ENCODE results near the gene DOC2B. TPM values are rescaled to one million over a fixed set of nuclear protein-coding genes. Genes with fewer than 3 reads are reported as not detected.
A peak's percentile ranks its signal among the peaks of the same experiment; 100 is the strongest.

Gene DOC2B
- total and polyA plus RNA-seq, 2 experiments from 2014 or later = 0.42 to 3.8 TPM

DNA sequence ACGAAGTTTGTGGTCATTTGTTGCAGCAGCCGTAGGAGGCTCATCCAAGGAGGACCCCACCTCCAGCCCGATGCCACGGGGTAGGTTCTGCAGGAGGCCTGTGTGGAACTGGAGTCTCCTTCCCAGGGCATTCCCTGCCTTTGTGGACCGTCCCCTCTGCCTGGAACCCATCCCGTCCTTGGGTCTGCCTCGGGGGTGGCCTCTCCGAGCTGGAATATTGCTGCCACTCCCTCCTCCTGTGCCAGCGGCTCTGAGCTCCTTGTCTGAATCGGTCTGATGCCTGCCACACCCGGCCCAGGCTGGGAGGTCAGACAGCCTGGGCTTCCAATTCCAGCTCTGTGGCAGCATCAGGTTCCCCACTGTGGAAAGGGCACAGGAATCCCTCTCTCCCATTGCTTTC lies 18.8 kb downstream of the DOC2B start (continued):
- TF ChIP-seq, protein P1, sequence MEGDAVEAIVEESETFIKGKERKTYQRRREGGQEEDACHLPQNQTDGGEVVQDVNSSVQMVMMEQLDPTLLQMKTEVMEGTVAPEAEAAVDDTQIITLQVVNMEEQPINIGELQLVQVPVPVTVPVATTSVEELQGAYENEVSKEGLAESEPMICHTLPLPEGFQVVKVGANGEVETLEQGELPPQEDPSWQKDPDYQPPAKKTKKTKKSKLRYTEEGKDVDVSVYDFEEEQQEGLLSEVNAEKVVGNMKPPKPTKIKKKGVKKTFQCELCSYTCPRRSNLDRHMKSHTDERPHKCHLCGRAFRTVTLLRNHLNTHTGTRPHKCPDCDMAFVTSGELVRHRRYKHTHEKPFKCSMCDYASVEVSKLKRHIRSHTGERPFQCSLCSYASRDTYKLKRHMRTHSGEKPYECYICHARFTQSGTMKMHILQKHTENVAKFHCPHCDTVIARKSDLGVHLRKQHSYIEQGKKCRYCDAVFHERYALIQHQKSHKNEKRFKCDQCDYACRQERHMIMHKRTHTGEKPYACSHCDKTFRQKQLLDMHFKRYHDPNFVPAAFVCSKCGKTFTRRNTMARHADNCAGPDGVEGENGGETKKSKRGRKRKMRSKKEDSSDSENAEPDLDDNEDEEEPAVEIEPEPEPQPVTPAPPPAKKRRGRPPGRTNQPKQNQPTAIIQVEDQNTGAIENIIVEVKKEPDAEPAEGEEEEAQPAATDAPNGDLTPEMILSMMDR (conservative IDR thresholded peaks at IDR 0.05; ENCODE audit: low read depth in 2 of 2) = no peak
- TF ChIP-seq, protein P2, sequence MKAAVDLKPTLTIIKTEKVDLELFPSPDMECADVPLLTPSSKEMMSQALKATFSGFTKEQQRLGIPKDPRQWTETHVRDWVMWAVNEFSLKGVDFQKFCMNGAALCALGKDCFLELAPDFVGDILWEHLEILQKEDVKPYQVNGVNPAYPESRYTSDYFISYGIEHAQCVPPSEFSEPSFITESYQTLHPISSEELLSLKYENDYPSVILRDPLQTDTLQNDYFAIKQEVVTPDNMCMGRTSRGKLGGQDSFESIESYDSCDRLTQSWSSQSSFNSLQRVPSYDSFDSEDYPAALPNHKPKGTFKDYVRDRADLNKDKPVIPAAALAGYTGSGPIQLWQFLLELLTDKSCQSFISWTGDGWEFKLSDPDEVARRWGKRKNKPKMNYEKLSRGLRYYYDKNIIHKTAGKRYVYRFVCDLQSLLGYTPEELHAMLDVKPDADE (IDR thresholded peaks at IDR 0.05) = no peak
- TF ChIP-seq JUNB (IDR thresholded peaks at IDR 0.05; ENCODE audit: unreplicated experiment) (no peak), EZH2 (IDR thresholded peaks at IDR 0.05; ENCODE audit: low read depth, unreplicated experiment) (no peak), POLR2AphosphoS5 (IDR thresholded peaks at IDR 0.05; ENCODE audit: low read depth) (no peak)

GRCh38 chr17:161481-161880 lies 20.0 kb downstream of the DOC2B start:
- Histone ChIP-seq H3K4me1 (ENCODE audit: insufficient read depth) (no peaks in the 10 kb centered on the region), H3K79me2 (replicated peaks; ENCODE audit: insufficient read depth) (no peaks in the 10 kb centered on the region), H3K4me2 (no peak overlapping the region), H3K9me2 (ENCODE audit: insufficient read depth) (no peaks in the 10 kb centered on the region), H2AFZ (no peak overlapping the region), H3K27me3 (ENCODE audit: insufficient read depth) (no peaks in the 10 kb centered on the region), H3K4me3 (no peak overlapping the region), H4K20me1 (replicated peaks; ENCODE audit: insufficient read depth) (no peaks in the 10 kb centered on the region), H3F3A (replicated peaks; ENCODE audit: low read depth) (no peaks in the 10 kb centered on the region), H3K36me3 (ENCODE audit: insufficient read depth) (no peaks in the 10 kb centered on the region), H3K27ac (ENCODE audit: low read depth) (no peak overlapping the region)
- ATAC-seq (no peak), DNase-seq (ENCODE audit: low spot score) (peak; percentile 25)
- no peaks in the 10 kb centered on the region; the same call in 2 of the 3 replicates for H3K36me3 Mint-ChIP-seq (ENCODE audit: low read depth)
- H3K4me1 Mint-ChIP-seq = no peaks in the 10 kb centered on the region; the same call in 2 of the 3 replicates
- H3K27me3 Mint-ChIP-seq (ENCODE audit: insufficient read depth, low read depth, poor library complexity) = peaks cover 3% of the 10 kb centered on the region
- H3K4me3 Mint-ChIP-seq = no peak overlapping the region
- H3K27ac Mint-ChIP-seq = no peak overlapping the region
- H3K9me3 Mint-ChIP-seq = no peaks in the 10 kb centered on the region
- TF ChIP-seq, protein P3, sequence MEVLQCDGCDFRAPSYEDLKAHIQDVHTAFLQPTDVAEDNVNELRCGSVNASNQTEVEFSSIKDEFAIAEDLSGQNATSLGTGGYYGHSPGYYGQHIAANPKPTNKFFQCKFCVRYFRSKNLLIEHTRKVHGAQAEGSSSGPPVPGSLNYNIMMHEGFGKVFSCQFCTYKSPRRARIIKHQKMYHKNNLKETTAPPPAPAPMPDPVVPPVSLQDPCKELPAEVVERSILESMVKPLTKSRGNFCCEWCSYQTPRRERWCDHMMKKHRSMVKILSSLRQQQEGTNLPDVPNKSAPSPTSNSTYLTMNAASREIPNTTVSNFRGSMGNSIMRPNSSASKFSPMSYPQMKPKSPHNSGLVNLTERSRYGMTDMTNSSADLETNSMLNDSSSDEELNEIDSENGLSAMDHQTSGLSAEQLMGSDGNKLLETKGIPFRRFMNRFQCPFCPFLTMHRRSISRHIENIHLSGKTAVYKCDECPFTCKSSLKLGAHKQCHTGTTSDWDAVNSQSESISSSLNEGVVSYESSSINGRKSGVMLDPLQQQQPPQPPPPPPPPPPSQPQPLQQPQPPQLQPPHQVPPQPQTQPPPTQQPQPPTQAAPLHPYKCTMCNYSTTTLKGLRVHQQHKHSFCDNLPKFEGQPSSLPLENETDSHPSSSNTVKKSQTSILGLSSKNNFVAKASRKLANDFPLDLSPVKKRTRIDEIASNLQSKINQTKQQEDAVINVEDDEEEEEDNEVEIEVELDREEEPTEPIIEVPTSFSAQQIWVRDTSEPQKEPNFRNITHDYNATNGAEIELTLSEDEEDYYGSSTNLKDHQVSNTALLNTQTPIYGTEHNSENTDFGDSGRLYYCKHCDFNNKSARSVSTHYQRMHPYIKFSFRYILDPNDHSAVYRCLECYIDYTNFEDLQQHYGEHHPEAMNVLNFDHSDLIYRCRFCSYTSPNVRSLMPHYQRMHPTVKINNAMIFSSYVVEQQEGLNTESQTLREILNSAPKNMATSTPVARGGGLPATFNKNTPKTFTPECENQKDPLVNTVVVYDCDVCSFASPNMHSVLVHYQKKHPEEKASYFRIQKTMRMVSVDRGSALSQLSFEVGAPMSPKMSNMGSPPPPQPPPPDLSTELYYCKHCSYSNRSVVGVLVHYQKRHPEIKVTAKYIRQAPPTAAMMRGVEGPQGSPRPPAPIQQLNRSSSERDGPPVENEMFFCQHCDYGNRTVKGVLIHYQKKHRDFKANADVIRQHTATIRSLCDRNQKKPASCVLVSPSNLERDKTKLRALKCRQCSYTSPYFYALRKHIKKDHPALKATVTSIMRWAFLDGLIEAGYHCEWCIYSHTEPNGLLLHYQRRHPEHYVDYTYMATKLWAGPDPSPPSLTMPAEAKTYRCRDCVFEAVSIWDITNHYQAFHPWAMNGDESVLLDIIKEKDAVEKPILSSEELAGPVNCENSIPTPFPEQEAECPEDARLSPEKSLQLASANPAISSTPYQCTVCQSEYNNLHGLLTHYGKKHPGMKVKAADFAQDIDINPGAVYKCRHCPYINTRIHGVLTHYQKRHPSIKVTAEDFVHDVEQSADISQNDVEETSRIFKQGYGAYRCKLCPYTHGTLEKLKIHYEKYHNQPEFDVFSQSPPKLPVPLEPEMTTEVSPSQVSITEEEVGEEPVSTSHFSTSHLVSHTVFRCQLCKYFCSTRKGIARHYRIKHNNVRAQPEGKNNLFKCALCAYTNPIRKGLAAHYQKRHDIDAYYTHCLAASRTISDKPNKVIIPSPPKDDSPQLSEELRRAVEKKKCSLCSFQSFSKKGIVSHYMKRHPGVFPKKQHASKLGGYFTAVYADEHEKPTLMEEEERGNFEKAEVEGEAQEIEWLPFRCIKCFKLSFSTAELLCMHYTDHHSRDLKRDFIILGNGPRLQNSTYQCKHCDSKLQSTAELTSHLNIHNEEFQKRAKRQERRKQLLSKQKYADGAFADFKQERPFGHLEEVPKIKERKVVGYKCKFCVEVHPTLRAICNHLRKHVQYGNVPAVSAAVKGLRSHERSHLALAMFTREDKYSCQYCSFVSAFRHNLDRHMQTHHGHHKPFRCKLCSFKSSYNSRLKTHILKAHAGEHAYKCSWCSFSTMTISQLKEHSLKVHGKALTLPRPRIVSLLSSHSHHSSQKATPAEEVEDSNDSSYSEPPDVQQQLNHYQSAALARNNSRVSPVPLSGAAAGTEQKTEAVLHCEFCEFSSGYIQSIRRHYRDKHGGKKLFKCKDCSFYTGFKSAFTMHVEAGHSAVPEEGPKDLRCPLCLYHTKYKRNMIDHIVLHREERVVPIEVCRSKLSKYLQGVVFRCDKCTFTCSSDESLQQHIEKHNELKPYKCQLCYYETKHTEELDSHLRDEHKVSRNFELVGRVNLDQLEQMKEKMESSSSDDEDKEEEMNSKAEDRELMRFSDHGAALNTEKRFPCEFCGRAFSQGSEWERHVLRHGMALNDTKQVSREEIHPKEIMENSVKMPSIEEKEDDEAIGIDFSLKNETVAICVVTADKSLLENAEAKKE (CRISPR knock-in tag; IDR thresholded peaks at IDR 0.05) = no peak
- TF ChIP-seq ZNF114 (CRISPR knock-in tag; IDR thresholded peaks at IDR 0.05) (no peak), REST (IDR thresholded peaks at IDR 0.05; ENCODE audit: unreplicated experiment) (no peak), NANOG (IDR thresholded peaks at IDR 0.05; ENCODE audit: borderline replicate concordance) (no peak), JUNB (IDR thresholded peaks at IDR 0.05; ENCODE audit: unreplicated experiment) (no peak), ZNF331 (CRISPR knock-in tag; IDR thresholded peaks at IDR 0.05; ENCODE audit: low read depth) (no peak), CREB1 (CRISPR knock-in tag; IDR thresholded peaks at IDR 0.05; ENCODE audit: low read depth) (no peak), POLR2AphosphoS5 (IDR thresholded peaks at IDR 0.05; ENCODE audit: low read depth) (no peak), EZH2phosphoT487 (IDR thresholded peaks at IDR 0.05; ENCODE audit: unreplicated experiment) (no peak)

Data from GM23338 (cell line).